Endothelial cell of umbilical vein (primary cell): Measurements from ENCODE around the gene SLC23A3.

Source experiments
- POLR2A ChIP-seq: IDR thresholded peaks from 2 replicates; pipeline ENCODE4 v1.6.1; 2012; ENCODE audit warnings: low read depth, mild to moderate bottlenecking, control low read depth, low read length
- POLR2AphosphoS5 ChIP-seq: IDR thresholded peaks from 2 replicates; pipeline ENCODE4 v1.6.1; 2012; ENCODE audit warnings: low read depth, mild to moderate bottlenecking, control low read depth, low read length, moderate library complexity; ENCODE audit not compliant: insufficient read depth
- TF ChIP-seq, protein P1 (sequence below), 2 donors: IDR thresholded peaks; 1 replicate in 1 of 2; 2 replicates in 1 of 2; pipeline ENCODE4 v1.5.1; 2011; ENCODE audit warnings: low read length in 2 of 2, mild to moderate bottlenecking in 2 of 2, moderate library complexity in 2 of 2, control low read depth in 1 of 2, inconsistent platforms in 1 of 2, low read depth in 1 of 2; ENCODE audit not compliant: insufficient read depth in 1 of 2; ENCODE audit errors: extremely low read depth in 1 of 2

DNA sequence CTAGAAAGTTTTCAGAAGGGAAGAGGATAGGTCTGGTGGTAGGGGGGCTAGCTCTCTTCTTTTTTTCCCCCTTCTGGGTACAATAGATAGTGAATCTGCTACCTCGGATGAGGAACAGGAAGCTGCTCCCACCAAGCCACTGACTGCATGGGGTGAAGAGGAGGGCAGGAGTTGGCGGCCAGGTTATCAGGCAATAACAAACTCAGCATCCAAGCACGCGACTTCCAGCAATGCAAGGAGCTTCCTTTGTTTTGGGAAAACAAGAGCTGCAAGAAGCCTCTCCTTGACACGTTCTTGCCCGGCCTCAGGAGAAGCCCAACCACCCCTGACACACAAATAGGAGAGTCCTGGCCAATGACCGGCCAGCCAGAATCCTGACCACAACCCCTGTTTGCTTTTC, 41.4 kb downstream of the SLC23A3 start:
- TF ChIP-seq, protein P1, sequence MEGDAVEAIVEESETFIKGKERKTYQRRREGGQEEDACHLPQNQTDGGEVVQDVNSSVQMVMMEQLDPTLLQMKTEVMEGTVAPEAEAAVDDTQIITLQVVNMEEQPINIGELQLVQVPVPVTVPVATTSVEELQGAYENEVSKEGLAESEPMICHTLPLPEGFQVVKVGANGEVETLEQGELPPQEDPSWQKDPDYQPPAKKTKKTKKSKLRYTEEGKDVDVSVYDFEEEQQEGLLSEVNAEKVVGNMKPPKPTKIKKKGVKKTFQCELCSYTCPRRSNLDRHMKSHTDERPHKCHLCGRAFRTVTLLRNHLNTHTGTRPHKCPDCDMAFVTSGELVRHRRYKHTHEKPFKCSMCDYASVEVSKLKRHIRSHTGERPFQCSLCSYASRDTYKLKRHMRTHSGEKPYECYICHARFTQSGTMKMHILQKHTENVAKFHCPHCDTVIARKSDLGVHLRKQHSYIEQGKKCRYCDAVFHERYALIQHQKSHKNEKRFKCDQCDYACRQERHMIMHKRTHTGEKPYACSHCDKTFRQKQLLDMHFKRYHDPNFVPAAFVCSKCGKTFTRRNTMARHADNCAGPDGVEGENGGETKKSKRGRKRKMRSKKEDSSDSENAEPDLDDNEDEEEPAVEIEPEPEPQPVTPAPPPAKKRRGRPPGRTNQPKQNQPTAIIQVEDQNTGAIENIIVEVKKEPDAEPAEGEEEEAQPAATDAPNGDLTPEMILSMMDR (IDR thresholded peaks at IDR 0.05; ENCODE audit: extremely low read depth in 1 of 2, insufficient read depth in 1 of 2, low read depth in 1 of 2, low read length in 2 of 2) = no peak
- TF ChIP-seq POLR2AphosphoS5 (no peak), POLR2A (no peak)
